GM10248 (cell line): ENCODE data around the gene EN2.

ENCODE experiments used
- CTCF ChIA-PET: fragments of 300-600 bp; sonication (Branson Sonifier 250); formaldehyde crosslinking; extraction: SDS; loops from one replicate; lab custom pipeline; 2021; ENCODE audit warnings: antibody characterized with exemption; lab: Yijun Ruan, JAX
- POLR2A ChIA-PET: fragments of 350-650 bp; sonication (Branson Sonifier 250); formaldehyde crosslinking; extraction: SDS; loops from one replicate; lab custom pipeline; 2020; ENCODE audit warnings: antibody characterized with exemption; lab: Yijun Ruan, JAX
- DNase-seq: peaks from one replicate; pipeline ENCODE4 v3.0.0; 2012; ENCODE audit errors: extremely low spot score
- TF ChIP-seq, protein P1 (sequence below): IDR thresholded peaks from 2 replicates; pipeline ENCODE4 v1.5.1; 2012; ENCODE audit warnings: mild to moderate bottlenecking, low read depth; ENCODE audit errors: extremely low read depth, missing control alignments, control extremely low read depth

Gene EN2

DNA sequence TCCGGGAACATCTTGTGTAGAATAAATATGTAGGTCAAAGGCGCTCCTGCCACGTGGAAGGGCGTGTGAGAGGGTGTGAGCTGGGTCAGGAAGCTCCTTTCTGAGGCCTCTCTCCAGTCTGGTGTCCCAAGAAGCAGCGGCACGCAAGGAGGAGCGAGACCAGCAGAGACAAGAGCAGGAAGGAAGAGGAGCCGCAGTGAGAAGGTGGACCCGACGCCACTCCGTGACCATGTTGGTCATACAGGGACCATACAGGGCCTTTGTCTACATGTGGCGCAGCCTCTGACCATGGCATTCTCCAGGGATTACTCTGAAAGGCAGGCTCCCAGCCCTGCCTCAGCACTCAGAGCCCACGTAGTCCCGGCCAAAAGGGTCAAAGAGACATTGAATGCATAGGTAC is 26.2 kb upstream of the EN2 start:
- DNase-seq = no peak
- TF ChIP-seq, protein P1, sequence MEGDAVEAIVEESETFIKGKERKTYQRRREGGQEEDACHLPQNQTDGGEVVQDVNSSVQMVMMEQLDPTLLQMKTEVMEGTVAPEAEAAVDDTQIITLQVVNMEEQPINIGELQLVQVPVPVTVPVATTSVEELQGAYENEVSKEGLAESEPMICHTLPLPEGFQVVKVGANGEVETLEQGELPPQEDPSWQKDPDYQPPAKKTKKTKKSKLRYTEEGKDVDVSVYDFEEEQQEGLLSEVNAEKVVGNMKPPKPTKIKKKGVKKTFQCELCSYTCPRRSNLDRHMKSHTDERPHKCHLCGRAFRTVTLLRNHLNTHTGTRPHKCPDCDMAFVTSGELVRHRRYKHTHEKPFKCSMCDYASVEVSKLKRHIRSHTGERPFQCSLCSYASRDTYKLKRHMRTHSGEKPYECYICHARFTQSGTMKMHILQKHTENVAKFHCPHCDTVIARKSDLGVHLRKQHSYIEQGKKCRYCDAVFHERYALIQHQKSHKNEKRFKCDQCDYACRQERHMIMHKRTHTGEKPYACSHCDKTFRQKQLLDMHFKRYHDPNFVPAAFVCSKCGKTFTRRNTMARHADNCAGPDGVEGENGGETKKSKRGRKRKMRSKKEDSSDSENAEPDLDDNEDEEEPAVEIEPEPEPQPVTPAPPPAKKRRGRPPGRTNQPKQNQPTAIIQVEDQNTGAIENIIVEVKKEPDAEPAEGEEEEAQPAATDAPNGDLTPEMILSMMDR = no peak
- POLR2A ChIA-PET = no interaction called here
- CTCF ChIA-PET = interaction anchor here (1.8 kb wide), 1 partner anchor 19 kb away, joined by 5 read pairs; no protein-coding TSS in a partner anchor

DNA sequence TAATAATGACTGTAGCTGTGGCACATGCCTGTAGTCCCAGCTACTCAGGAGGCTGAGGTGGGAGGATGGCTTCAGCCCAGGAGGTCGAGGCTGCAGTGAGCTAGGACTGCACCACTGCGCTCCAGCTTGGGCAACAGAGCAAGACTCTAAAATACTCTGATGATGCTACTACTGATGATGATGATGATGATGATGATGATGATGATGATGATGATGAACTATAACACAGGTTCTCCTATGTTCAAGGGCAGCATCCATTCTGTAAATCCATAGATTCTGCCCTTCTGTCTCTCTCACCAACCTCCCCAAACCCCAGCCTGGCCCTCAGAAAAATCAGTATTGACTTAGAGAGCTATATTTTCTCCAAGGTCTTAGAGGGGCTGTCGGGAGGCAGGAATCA is 22.8 kb upstream of the EN2 start:
- DNase-seq = no peak
- ChIA-PET CTCF (interaction anchor here (1.0 to 1.9 kb wide), 2 partner anchors 10 to 55 kb away, joined by 4 to 5 read pairs; no protein-coding TSS in a partner anchor), POLR2A (no interaction called here)
- TF ChIP-seq, protein P1 = no peak

DNA sequence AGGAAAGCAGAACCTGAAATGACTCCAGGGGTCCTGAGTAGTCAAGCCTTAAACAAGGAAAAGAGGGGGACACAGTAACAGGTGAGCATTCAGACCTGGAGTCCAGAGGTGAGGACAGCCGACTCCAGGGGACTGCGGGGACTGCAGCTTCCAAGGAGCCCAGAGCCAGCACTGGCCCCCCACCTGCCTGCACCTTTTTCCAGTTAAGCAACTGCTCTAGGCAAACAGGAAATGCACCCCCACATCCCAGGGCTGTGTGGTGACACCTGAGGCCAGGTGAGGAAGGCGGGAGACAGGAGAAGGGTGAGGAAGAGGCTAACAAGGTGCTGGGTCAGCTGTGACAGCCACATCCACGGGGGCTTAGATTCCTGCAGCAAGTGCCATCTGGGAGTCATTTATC is 20.1 kb upstream of the EN2 start:
- CTCF ChIA-PET = no interaction called here
- no peak for DNase-seq
- POLR2A ChIA-PET = no interaction called here
- TF ChIP-seq, protein P1 = no peak

DNA sequence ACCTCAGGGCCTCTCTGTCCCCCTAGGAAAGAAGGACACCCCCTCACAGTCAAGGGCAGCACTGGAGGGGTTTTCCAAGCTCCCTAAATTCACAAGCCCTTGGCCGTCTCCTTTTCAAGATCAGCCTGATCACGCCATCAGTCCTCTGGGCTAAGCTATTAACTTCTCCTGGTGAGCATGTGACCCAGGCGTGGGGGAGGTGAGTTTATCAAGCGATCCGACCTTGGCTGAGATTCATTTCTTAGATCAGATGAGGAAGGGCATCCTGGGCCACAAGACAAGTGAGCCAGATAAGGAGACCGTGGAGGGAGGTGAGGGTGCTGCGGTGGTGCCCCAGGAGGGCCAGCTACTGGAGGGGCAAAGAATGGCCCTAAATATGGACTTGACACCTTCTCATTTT is 19.2 kb upstream of the EN2 start:
- DNase-seq = no peak
- ChIA-PET CTCF (no interaction called here), POLR2A (no interaction called here)
- TF ChIP-seq, protein P1 = no peak

DNA sequence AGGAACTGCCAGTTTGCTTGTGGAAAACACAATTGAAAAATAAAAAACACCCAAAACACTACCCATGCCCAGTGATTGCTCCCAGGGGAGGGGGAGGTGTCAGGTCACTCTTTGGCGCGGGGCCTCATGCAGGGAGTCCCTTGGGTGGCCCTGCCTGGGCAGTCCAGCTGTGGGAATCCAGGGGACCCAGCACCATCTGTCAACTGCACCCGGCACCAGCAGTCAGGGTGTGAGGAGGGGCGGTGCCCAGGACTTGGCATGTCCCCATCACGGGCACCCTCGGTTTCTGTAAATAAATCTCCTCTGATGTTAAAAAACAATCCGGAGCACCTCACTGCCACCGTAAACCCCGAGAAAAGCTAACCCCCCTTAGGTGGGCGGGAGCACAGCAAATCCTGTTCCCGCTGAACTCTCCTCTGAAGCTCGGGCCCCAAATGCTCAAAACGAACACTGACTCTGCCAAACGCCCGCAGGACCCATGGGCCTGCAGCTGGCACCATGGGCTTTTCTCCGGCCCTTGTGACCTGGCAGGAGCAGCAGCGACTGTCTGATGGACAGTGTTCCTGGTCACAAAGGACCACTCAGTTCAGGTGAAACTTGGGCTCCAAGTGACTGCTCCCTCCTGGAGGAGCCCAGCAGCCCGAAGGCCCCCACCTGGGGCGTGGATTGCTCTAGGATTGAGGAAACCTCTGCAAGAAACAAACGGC is 18.5 kb upstream of the EN2 start:
- ChIA-PET CTCF (no interaction called here), POLR2A (no interaction called here)
- no peak for DNase-seq
- TF ChIP-seq, protein P1 = no peak

DNA sequence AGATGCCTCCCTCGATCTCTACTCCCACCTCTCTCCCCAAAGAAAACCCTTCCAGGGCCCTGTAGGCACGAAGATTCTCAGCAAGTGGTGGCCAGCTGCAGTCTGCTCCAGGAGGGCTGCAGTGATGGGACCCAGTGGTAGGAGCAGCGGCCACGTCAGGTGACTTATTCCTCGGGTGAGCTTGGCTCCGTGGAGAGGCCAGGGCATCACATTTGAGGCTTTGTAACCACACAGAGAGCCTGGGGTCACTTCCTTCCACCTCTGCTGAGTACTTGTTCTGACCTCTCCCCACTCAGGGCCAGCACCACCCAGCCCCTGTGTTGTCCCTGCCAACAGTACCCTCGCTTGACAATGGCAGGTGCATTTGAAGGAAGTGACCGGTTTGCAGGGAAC is 17.9 kb upstream of the EN2 start:
- ChIA-PET CTCF (no interaction called here), POLR2A (no interaction called here)
- TF ChIP-seq, protein P1 = no peak
- DNase-seq = no peak
